GM21786 (cell line): ENCODE measurements around the gene TNFAIP2.

Source experiments
- ATAC-seq: cut with Tn5 transposase; IDR thresholded peaks from one replicate; pipeline ENCODE4 v1.9.1; 2021; ENCODE audit not compliant: unreplicated experiment

The TNFAIP2 gene, protein sequence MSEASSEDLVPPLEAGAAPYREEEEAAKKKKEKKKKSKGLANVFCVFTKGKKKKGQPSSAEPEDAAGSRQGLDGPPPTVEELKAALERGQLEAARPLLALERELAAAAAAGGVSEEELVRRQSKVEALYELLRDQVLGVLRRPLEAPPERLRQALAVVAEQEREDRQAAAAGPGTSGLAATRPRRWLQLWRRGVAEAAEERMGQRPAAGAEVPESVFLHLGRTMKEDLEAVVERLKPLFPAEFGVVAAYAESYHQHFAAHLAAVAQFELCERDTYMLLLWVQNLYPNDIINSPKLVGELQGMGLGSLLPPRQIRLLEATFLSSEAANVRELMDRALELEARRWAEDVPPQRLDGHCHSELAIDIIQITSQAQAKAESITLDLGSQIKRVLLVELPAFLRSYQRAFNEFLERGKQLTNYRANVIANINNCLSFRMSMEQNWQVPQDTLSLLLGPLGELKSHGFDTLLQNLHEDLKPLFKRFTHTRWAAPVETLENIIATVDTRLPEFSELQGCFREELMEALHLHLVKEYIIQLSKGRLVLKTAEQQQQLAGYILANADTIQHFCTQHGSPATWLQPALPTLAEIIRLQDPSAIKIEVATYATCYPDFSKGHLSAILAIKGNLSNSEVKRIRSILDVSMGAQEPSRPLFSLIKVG

DNA sequence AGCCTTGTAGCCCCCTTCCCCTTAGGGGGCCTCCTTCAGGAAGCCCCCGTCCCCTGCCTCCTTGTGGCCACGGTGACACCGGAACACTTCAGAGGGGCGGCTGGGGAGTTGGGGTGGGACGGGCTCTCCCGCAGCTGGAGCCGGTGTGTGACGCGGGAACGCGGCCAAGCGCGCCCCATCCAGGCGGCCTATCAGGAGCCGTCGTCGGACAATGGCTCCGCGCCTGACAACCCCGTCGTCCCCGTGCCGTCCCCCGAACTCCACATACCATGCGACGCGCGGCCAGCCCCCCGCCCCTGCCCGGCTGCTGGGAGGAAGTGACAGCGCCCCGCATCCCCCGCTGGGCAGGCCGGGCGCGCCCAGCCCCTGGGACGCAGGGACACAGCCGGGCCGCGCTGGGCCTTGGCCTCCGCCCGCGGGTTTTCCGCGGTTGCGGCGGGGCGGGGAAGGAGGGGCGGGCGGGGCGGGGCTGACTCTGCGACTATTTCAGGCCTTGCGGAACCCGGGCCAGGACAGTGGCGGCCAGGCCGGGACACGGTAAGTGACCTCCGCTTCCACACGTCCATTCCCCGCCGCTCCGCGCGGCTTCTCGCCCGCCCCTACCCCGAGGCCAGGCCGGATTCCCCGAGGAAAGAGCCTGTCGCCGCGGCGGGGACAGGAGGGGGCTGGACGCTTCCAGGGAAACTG lies at the start of gene TNFAIP2:
Gene TNFAIP2, plus strand, starts transcription at position 515 of the 687 bp plus-strand sequence. CDS start 2,997 bp downstream, outside the sequence.
- no peak for ATAC-seq

DNA sequence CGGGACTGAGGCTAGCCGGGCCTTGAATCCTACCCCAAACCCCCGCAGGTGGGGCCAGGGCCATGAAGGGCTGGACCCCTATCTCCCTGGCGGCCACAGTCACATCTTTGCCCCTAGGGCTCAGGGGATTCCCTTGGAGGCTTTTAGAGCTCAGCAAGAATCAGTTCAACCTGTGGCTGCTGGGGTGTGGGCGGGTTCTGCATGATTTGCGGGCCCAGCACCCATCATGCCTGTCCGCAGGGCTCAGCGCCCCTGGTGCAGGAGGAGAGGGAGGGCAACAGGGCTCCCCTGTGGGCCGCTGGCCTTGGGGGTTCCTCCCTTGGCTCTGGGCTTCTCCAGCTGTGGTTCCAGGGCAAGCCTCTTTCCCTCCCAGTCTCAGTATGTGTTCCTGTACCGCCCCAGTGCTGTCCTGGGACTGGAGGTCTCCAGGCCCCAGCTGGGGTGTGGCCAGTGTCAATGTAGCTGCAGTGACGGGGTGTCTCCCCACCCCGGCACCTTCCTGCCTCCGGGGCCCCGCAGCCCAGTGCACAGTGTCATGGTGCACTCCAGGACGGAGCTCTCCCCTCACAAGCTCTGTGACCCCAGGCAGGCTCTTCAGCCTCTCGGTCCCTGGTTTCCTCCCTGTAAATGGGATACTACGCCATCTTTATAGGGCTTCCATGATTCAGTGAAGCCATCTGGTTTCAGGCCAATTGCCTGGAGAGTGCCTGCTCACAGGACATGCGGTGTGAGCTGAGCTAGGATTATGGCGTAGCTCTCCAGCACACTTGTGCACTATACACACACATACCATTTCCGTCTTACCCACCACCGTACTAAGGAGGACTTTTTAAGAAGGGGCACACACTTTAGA lies 49.2 kb upstream of the TNFAIP2 start:
- no peak for ATAC-seq

DNA sequence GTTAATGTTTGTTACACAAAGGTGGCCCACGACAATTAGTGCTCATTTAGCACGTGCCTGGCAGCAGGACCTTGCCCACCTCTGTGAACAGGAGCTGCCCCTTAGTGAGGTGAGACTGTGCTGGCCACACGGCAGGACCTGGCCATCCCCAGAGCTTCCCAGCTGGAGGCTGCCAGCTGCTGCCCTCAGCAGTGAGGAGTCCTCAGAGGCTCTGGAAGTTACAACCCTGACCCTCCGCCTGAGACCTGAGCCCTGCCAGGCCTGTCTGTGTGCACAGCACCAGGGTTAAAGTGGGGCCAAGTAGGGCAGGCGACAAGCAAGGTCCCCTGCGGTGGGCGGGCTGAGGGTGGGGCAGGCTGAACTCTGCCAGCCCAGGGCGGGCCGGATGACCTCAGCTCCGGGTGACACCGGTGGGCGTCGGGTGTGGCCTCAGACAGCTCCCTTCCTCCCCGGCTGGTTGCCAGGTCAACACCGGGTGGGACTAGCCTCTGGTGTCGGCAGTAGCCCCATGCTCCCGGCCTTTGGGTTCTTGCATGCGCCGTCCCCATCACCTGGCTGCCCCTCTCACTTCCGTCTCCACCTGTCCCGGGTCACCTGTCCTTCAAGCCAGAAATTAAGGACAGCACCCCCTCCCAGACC lies 48.4 kb upstream of the TNFAIP2 start:
- no peak for ATAC-seq

DNA sequence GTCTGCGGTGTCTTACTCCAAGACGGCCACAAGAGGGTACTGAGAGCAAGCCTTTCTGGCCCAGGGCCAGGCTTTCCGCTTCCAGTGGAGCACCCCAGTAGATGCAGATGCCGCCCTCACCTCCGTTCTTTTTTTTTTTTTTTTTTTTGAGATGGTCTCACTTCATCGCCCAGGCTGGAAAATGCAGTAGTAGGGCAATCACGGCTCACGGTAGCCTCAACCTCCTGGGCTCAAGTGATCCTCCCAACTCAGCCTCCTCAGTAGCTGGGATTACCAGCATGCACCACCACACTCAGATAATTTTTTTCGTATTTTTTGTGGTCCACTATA lies 44.9 kb upstream of the TNFAIP2 start:
- ATAC-seq, result no peak

DNA sequence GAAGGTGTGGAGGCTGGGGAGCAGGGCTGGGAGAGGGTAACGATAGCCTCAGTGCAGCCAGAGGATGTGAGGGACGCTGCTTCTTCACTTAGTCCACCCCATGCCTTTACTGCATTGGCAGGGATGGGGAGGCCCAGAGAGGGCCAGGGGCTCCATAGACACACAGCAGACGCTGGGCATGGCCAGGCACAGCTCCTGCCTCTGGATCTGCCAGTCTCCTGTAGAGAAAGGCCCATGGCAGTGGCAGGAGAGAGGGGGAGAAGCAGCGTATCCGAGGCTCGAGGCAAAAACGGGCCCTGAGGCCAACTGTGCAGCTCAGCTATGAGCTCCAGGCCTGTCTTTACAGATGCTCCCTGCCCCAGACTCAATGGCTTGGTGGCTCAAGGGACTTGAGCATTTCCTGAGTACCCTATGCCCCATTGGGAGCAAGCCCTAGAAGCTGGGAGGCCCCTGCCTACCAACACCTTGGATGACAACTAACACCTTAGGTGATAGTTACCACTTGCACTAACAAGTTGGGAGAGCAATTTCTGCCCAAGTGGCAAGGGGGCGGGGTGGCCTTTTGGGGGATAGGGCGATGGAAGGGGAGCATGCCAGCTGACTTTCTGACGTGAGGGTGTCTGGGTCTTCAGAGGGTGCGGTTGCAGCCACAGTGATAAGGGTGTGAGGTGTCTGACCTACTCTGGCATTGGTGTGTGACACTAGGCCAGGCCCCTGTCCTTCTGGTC lies 44.2 kb upstream of the TNFAIP2 start:
- no peak for ATAC-seq

DNA sequence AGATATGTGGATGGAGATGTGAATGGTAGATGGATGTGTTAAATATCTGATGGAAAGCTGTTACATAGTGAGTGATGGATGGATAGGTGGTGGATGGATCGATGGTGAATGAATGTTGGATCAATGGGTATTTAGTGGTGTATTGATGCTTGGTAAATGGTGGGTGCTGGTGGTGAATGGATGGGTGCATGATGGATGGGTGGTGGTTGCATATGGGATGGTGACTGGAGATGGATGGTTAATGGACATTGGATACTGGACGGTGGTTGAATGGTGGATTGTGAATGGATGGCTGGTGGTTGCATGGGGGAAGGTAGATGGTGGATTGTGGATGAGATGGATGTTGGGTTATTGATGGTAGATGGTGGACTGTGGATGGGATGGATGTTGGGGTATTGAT lies 41.3 kb upstream of the TNFAIP2 start:
- no peak for ATAC-seq

DNA sequence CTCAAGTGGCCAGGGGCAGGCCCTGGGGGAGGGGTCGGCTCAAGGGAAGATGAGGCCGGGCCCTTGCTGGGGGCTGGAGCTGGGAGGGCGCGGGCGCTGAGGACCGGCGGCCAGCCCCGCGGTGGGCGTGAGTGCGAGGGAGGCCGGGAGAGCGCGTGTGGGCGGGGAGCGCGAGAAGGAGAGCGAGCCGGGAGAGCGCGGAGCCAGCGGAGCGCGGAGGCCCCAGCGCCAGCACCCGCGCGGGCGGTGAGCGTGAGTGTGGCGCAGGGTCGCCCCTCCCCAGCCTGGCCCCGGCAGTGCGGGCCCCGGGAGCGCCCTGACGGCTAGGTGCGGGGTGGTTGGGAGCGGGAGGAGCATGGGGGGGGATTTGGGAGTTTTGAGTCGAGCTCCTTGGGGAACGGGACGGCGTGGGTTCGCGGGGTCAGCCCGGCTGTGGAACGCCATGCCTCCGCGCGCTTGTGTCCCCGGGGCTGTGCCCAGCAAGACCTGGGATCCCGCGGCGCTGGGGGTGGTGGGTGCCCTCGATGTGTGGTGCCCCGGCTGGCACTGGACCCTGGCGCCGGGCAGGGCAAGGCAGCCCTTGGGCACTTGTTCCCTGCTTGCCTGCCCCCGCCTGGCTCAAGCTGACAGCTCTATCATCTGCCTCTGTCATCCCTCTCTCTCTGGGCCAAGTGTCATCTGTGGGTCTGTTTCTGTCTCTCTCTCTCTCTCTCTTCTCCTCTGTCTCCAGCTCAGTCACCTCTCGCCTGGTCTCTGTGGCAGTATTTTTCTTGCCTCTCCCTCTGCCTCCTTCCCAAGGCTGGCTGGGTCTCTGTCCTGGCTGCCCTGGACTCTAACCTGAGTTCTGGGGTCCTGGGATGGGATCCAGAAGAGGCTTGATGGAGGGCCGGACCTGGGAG lies 39.0 kb upstream of the TNFAIP2 start, which contains the start of gene LBHD2:
Gene LBHD2, plus strand, starts transcription at position 190 of the 899 bp plus-strand sequence. CDS start 1,803 bp downstream, outside the sequence.
- ATAC-seq, result no peak

DNA sequence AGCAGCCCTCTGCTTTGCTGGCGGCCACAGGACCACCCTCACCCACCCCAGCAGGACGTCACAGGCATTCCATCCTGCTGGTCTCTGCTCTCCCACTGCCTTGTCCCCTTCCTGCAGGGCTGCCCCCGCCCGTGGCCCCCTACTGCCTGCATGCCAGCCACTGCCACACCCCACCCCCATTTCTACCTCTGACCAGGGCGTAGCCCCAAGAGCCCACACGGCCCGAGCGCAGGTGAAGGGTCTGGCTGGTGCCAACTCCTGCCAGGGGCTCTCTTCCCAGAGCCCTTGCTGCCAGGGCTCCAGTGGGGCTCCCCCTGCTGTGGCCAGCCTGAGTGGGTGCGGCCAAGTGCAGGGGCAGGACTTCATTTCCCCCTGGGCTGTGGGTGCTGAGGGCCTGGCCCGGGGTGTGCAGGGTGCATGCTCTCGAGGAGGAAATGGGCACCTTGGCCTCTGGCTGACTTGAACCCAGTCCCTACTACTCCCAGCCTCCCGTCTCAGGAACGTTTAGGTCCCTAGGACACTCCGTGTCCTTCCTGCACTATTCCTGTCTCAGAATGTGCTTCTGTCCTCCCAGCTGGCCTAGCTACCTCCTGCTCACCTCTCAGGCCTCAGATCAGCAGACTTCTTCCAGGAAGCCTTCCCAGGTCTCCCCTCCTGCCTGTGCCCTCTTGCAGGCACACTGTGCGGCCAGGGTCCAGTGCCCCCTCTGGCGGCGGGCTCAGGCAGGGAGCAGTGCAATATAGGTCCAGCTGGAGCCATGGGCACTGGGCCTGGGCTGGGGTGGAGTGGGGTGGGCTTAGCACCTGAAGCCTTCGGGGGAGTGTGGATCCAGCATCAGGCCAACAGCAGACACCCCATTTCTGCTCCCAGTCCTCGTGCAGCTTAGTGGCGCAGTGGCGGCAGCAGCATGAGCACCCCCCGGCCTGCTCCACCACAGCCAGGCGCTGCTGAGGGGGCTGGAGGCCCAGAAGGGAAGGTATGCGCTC lies 37.9 kb upstream of the TNFAIP2 start:
- ATAC-seq, result no peak

DNA sequence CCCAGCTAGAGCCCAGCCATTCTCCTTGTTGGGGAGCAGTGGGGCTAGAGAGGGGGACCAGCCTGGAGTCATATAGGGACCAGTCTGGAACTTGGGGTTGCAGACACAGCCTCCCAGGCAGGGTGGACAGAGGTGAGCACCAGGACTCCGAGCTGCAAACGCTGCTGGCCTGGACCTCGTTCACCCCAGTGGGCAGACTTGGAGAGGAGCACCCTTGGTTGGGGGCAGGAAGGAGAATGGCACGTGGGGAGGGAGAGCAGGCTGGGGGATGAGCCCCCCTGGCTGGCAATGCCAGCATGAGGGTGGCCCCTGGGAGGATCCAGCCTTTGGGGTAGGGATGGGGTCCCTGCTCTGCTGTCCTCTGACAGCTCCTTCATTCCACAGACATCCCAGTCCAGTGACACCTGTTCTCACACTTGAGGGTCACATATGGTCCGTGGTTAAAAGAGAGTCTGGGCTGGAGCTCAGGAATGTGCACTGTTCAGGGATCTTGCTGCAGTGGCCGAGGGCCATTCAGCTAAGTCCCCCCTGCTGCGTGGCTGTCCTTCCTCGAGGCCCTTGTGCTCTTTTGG lies 36.4 kb upstream of the TNFAIP2 start:
- no peak for ATAC-seq

DNA sequence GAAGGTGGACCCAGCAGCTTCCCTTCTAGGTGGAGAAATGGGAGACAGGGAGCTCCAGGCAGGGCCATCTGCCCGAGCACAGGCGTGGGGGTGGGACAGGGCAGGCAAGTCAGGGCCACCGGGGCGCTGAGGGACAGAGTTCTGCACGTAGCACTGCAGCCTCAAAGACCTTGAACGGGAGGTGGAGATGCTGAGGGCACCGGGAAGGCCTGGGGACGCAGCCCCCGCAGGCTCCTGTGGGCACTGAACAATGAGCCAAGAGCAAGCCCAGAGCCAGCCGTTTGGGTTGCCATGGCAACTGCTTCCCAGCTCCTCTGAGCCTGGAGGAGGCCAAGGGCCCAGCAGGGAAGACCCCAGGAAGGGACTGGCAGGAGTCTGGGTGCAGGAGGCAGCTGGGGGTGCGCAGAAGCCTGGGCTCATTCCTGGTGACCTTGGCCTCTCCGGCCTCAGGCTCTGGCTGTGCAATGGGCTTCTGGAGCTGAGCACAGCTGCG lies 35.9 kb upstream of the TNFAIP2 start:
- no peak for ATAC-seq

DNA sequence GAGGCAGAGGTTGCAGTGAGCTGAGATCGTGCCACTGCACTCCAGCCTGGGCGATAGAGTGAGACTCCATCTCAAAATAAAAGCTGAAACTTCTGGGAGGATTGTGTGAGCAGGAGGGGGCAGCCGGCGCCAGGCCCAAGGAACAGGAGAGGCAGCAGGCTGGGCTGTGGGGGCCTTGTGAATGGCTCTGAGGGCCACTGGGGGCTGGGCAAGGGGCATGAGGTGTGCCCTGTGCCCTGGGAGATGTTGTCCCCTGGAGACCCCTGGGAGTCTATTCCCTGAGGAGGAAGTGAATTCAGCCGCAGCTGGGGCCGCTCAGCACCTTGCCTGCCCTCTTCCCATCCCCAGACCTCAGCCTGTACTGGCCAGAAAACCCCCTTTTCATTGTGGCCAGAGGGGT lies 34.3 kb upstream of the TNFAIP2 start:
- ATAC-seq, result no peak

DNA sequence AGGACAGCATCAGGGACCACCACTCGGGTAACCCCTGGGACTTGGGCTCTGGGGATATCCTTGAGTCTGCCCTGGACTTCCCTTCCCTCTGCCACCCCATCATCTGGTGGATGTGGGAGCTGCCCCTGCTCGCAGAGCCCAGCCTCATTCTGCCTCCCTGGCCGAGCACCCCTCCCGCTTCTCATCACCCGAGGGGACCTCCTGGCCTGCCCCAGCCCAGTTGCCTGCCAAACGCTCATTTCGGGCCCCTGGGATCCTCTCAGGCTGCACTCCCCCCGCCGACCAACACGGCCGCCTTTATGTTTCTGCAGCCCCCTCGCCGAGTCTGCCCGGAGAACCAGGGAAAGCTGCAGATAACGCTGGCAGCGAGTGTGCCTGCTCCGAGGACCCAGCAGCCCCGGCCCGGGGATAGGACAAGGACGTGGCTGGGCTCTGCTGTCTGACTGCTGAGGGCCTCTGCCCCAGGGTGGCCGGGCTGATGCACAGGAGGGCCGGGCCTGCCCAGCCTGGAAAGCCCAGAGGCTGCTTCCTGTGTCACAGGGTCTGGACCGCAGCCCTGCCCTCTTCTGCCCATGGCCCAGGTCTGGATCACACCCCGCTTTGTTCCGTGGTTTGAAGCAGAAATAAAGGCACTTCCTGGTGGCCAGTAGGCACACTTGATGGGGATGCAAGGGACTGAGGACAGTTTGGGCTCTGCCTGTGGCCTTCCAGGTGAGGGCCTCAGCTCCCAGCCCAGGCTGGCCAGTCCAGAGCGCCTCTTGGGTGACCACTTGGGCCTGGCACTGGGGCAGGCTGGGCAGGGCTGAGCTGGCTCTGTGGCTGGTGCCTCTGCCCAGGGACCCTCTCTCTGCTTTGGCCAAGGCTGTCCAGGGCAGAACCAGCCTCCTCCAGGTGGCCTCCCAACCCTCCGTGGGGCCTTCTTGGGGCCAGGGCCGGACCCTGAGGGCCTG lies 33.6 kb upstream of the TNFAIP2 start:
- ATAC-seq, result no peak

DNA sequence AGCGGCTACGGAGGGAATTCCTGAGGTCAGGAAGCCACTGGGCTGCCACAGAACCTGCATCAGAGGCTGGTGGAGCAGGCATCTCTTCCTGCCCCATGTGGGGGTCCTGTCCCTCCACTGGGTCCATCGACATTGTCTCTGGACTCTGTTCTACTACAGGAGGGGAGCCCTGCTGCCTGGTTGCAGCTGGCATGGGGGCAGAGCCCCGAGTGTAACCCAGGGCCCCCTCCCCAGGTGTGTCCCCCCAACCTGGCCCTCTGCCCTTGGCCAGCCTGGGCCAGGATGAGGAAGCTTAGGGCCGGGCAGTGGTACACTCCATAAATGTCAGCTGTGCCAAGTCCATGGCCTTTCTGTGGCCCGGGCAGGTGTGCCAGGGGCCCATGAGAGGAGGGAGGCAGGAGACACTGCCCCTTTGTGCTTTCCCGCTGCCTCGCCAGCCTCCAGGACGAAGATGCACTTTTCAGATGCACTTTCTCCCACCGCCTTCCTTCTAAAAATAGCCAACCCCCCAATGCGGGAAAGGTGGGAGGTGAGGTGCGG lies 32.7 kb upstream of the TNFAIP2 start:
- ATAC-seq, result no peak

DNA sequence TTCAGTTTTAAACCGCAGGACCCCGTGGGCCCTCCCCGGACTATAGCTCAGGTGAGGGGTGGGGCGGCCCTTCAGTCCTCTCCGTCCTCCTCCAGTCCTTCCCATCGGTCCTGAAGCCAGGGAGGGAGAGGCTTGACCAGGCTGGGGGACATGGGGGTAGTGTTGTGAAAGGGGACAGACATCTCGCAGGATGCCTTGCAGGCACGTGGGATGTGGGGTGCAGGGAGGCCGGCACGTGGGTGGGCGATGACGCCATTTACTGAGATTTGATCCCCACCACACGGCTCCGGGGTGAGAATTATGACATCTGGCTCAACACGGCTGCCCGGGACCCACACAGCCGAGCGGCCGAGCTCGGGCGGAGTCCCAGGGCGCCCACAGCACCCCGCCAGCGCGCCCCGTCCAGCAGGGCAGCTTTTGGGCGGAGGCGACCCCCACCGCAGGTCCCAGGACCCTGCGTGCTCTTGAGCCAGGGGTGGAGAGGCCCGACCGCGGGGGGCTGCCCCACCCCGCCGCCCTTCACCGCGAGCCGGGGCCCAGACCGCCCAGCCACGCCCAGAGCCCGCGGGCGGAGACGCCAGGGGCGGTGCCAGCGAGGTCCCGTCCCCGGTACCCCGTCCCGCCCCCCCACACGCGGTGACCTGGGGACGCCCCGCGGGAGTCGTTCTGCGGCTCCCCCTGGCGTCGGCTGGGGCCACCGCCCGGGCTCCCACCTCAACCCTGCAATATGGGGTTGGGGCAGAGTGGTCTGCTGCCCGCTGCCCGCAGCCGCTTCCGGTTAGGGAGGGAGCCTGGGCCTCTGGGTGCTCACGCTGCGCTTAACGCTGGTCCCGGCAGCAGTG lies 32.0 kb upstream of the TNFAIP2 start:
- ATAC-seq, result peak; percentile 67

DNA sequence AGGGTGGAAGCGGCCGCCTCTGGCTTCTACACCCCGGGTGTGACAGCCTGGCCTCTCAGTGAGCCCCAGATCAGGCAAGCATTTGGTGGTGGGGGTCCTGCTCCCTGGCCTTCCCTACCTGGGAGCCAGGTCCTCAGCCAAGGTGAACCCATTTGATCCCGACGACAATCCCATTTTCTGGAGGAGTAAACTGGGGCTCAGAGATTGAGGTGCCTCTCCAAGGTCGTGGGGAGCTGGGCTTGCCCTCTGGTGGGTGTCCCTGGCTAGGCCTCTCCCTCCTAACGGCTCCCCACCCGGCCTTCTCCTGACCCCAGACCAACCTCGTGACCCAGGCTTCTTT lies 31.4 kb upstream of the TNFAIP2 start:
- no peak for ATAC-seq
